Measurements from ENCODE around the gene PKDCC.

PKDCC gene

GRCh38 chr2:42090216-42090615 is 42.4 kb downstream of the PKDCC start:
- DNase-seq, result no peak

GRCh38 chr2:42091671-42092070 is 43.9 kb downstream of the PKDCC start:
- no peak for DNase-seq

- no peak for DNase-seq
These were observed 44.5 kb downstream of the PKDCC start for GRCh38 chr2:42092084-42092996.

GRCh38 chr2:42094114-42094513 is 46.3 kb downstream of the PKDCC start:
- no peak for DNase-seq

- DNase-seq, result peak; percentile 78
These were observed 48.1 kb downstream of the PKDCC start for GRCh38 chr2:42095923-42096408.

- peak; percentile 82 for DNase-seq
These were observed 49.2 kb downstream of the PKDCC start for GRCh38 chr2:42096869-42097591.

- DNase-seq, result no peak
These were observed 51.0 kb downstream of the PKDCC start for GRCh38 chr2:42098571-42099437.

- DNase-seq, result no peak
These were observed 51.8 kb downstream of the PKDCC start for GRCh38 chr2:42099438-42100173.

- DNase-seq, result no peak
These were observed 52.9 kb downstream of the PKDCC start for GRCh38 chr2:42100683-42101205.

GRCh38 chr2:42101206-42102023 is 53.6 kb downstream of the PKDCC start:
- peak; percentile 35 for DNase-seq

- peak; percentile 81 for DNase-seq
These were observed 54.3 kb downstream of the PKDCC start for GRCh38 chr2:42102024-42102590.

GRCh38 chr2:42102591-42103450 is 55.0 kb downstream of the PKDCC start:
- DNase-seq, result peak; percentile 75

- no peak for DNase-seq
These were observed 56.0 kb downstream of the PKDCC start for GRCh38 chr2:42103829-42104228.

GRCh38 chr2:42104621-42105020 is 56.8 kb downstream of the PKDCC start:
- no peak for DNase-seq

GRCh38 chr2:42105330-42106256 is 57.8 kb downstream of the PKDCC start:
- DNase-seq, result peak; percentile 79

- DNase-seq, result no peak
These were observed 58.5 kb downstream of the PKDCC start for GRCh38 chr2:42106257-42106816.

- DNase-seq, result no peak
These were observed 59.6 kb downstream of the PKDCC start for GRCh38 chr2:42107249-42108042.

Measured in RPMI8226 (cell line).